CMK (cell line): ENCODE data around the gene STK4.

Experiments
- DNase-seq: peaks from one replicate; pipeline ENCODE4 v3.0.0-alpha.2; 2010; ENCODE audit warnings: low read depth

Gene STK4

GRCh38 chr20:45085867-45086266 is 119.6 kb downstream of the STK4 start:
- no peak for DNase-seq

- no peak for DNase-seq
Observed at GRCh38 chr20:45087097-45087790, 120.9 kb downstream of the STK4 start.

GRCh38 chr20:45087814-45088213 is 121.5 kb downstream of the STK4 start:
- DNase-seq, result no peak

GRCh38 chr20:45088247-45088646 is 121.9 kb downstream of the STK4 start:
- no peak for DNase-seq

- no peak for DNase-seq
Observed at GRCh38 chr20:45090481-45090880, 124.2 kb downstream of the STK4 start.

GRCh38 chr20:45091366-45091765 is 125.1 kb downstream of the STK4 start:
- no peak for DNase-seq

GRCh38 chr20:45092898-45093297 is 126.6 kb downstream of the STK4 start:
- DNase-seq, result no peak

- DNase-seq, result no peak
Observed at GRCh38 chr20:45094201-45094600, 127.9 kb downstream of the STK4 start.

GRCh38 chr20:45094864-45095574 is 128.7 kb downstream of the STK4 start:
- DNase-seq, result no peak

- peak; percentile 27 for DNase-seq
Observed at GRCh38 chr20:45095805-45096238, 129.5 kb downstream of the STK4 start.

- DNase-seq, result no peak
Observed at GRCh38 chr20:45096781-45097180, 130.5 kb downstream of the STK4 start.

- DNase-seq, result no peak
Observed at GRCh38 chr20:45097485-45098102, 131.3 kb downstream of the STK4 start.

- DNase-seq, result no peak
Observed at GRCh38 chr20:45098103-45098773, 131.9 kb downstream of the STK4 start.

GRCh38 chr20:45100563-45101245 is 134.4 kb downstream of the STK4 start, which contains the start of gene KCNS1:
KCNS1 (minus strand) TSS chr20:45101127; CDS start chr20:45099236, 1,891 bp downstream.
- no peak for DNase-seq

GRCh38 chr20:45101333-45101850 is 135.1 kb downstream of the STK4 start:
- DNase-seq, result no peak

- DNase-seq, result no peak
Observed at GRCh38 chr20:45103072-45103471, 136.8 kb downstream of the STK4 start.

GRCh38 chr20:45104786-45105185 is 138.5 kb downstream of the STK4 start:
- no peak for DNase-seq

GRCh38 chr20:45105317-45105716 is 139.0 kb downstream of the STK4 start:
- DNase-seq, result no peak

- no peak for DNase-seq
Observed at GRCh38 chr20:45109634-45110033, 143.3 kb downstream of the STK4 start.

GRCh38 chr20:45110301-45110700 is 144.0 kb downstream of the STK4 start:
- no peak for DNase-seq

- no peak for DNase-seq
Observed at GRCh38 chr20:45111285-45111684, 145.0 kb downstream of the STK4 start.
